ENCODE measurements around the gene RAB35. TPM values are rescaled to one million over a fixed set of nuclear protein-coding genes. Genes with fewer than 3 reads are reported as not detected.
A peak's percentile ranks its signal among the peaks of the same experiment; 100 is the strongest.

The RAB35 gene
- polyA plus RNA-seq, 1 of the 3 experiments (the other 2 are of a cell fraction) = 41.8 TPM

DNA sequence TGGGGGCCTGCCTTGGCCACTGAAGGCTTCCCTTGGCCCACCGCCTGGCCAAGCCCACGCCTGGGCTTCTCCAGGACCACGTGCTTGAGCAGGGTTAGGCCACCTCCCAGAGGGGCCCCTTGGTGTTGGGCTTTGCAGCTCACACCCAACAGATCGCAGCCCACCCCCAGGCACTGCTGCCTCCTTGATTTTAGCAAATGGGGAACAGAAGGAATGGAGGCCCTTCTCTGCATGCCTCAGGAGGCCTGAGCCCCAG, 23.3 kb downstream of the RAB35 start:
- Histone ChIP-seq H3K36me3 (replicated peaks in 1 of 2; ENCODE audit: control insufficient read depth in 1 of 2, insufficient read depth in 2 of 2, low read length in 1 of 2) (peaks cover 0 to 30% of the 10 kb centered on the region in 2 experiments), H3K4me1 (ENCODE audit: control insufficient read depth in 1 of 2, insufficient read depth in 2 of 2, low read depth in 1 of 2, low read length in 1 of 2) (peaks cover 0 to 51% of the 10 kb centered on the region in 2 experiments; a peak in 1 of 4 replicates), H3K9me2 (no peaks in the 10 kb centered on the region), H3K9ac (no peak overlapping the region), H3K27ac (ENCODE audit: low read depth in 2 of 2, low read length in 1 of 2) (peak overlapping the region in 1 of 2 experiments; percentile 96; a peak in 2 of 4 replicates), H3K9me3 (no peaks in the 10 kb centered on the region), H3F3A (replicated peaks; ENCODE audit: insufficient read depth) (peaks cover 3% of the 10 kb centered on the region), H3K4me3 (ENCODE audit: low read depth in 2 of 2, low read length in 1 of 2) (no peak overlapping the region; a peak in 1 of 4 replicates), H3K27me3 (ENCODE audit: insufficient read depth) (no peaks in the 10 kb centered on the region), H4K20me1 (ENCODE audit: insufficient read depth) (0 out of 2 replicates have a peak, but pooled peaks cover 3% of the 10 kb centered on the region), H3K4me2 (no peak overlapping the region), H3K79me2 (ENCODE audit: insufficient read depth) (no peaks in the 10 kb centered on the region; the same call in 1 of the 2 replicates), H2AFZ (ENCODE audit: low read depth) (no peak overlapping the region)
- ChIA-PET CTCF (interaction anchor here (0.6 to 1.8 kb wide), 4 partner anchors 10 to 108 kb away, joined by 3 to 5 read pairs (median 4); partner anchors contain the start of gene RPLP0), POLR2A (interaction anchor here (0.6 to 1.7 kb wide), 3 partner anchors 10 to 108 kb away, joined by 4 to 5 read pairs (median 4); partner anchors contain the start of gene RPLP0)
- no peak for TF ChIP-seq FOXJ3 (CRISPR knock-in tag; IDR thresholded peaks at IDR 0.05)
- TF ChIP-seq JUND (IDR thresholded peaks at IDR 0.05) = no peak
- TF ChIP-seq POLR2AphosphoS5 (IDR thresholded peaks at IDR 0.05; ENCODE audit: low read depth, low read length) = no peak
- no peak for TF ChIP-seq FOXM1 (IDR thresholded peaks at IDR 0.05; ENCODE audit: low read depth)
- no peak for TF ChIP-seq TCF12 (IDR thresholded peaks at IDR 0.05)
- TF ChIP-seq, protein P1, sequence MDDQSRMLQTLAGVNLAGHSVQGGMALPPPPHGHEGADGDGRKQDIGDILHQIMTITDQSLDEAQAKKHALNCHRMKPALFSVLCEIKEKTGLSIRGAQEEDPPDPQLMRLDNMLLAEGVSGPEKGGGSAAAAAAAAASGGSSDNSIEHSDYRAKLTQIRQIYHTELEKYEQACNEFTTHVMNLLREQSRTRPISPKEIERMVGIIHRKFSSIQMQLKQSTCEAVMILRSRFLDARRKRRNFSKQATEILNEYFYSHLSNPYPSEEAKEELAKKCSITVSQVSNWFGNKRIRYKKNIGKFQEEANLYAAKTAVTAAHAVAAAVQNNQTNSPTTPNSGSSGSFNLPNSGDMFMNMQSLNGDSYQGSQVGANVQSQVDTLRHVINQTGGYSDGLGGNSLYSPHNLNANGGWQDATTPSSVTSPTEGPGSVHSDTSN (IDR thresholded peaks at IDR 0.05) = no peak
- no peak for TF ChIP-seq ELF1 (IDR thresholded peaks at IDR 0.05)
- TF ChIP-seq, protein P2, sequence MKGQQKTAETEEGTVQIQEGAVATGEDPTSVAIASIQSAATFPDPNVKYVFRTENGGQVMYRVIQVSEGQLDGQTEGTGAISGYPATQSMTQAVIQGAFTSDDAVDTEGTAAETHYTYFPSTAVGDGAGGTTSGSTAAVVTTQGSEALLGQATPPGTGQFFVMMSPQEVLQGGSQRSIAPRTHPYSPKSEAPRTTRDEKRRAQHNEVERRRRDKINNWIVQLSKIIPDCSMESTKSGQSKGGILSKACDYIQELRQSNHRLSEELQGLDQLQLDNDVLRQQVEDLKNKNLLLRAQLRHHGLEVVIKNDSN (IDR thresholded peaks at IDR 0.05; ENCODE audit: borderline replicate concordance, low read depth) = no peak
- TF ChIP-seq EZH2phosphoT487 (IDR thresholded peaks at IDR 0.05; ENCODE audit: borderline replicate concordance, low read depth) = no peak
- TF ChIP-seq, protein P3, sequence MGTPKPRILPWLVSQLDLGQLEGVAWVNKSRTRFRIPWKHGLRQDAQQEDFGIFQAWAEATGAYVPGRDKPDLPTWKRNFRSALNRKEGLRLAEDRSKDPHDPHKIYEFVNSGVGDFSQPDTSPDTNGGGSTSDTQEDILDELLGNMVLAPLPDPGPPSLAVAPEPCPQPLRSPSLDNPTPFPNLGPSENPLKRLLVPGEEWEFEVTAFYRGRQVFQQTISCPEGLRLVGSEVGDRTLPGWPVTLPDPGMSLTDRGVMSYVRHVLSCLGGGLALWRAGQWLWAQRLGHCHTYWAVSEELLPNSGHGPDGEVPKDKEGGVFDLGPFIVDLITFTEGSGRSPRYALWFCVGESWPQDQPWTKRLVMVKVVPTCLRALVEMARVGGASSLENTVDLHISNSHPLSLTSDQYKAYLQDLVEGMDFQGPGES (IDR thresholded peaks at IDR 0.05; ENCODE audit: low read depth, low read length) = no peak
- TF ChIP-seq YY1 (IDR thresholded peaks at IDR 0.05; ENCODE audit: low read depth) = no peak
- TF ChIP-seq GABPA (IDR thresholded peaks at IDR 0.05; ENCODE audit: low read depth) = no peak
- TF ChIP-seq NRF1 (IDR thresholded peaks at IDR 0.05; ENCODE audit: low read depth, low read length) = no peak
- TF ChIP-seq, protein P4, sequence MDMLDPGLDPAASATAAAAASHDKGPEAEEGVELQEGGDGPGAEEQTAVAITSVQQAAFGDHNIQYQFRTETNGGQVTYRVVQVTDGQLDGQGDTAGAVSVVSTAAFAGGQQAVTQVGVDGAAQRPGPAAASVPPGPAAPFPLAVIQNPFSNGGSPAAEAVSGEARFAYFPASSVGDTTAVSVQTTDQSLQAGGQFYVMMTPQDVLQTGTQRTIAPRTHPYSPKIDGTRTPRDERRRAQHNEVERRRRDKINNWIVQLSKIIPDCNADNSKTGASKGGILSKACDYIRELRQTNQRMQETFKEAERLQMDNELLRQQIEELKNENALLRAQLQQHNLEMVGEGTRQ (IDR thresholded peaks at IDR 0.05; ENCODE audit: borderline replicate concordance, low read depth, low read length) = no peak
- TF ChIP-seq CHD2 (IDR thresholded peaks at IDR 0.05; ENCODE audit: low read length, partially characterized antibody) = no peak
- TF ChIP-seq, protein P5, sequence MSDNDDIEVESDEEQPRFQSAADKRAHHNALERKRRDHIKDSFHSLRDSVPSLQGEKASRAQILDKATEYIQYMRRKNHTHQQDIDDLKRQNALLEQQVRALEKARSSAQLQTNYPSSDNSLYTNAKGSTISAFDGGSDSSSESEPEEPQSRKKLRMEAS (IDR thresholded peaks at IDR 0.05; ENCODE audit: low read depth) = no peak
- TF ChIP-seq RFX5 (IDR thresholded peaks at IDR 0.05; ENCODE audit: low read length) = no peak
- TF ChIP-seq SMC3 (IDR thresholded peaks at IDR 0.05; ENCODE audit: low read depth, low read length) = no peak
- WGBS (ENCODE audit: low lambda C conversion rate) = no CpG with 5 or more reads among the region's 4 CpGs
- peak; percentile 45 for DNase-seq

All from SK-N-SH (cell line).